Epidermal melanocyte (primary cell): ENCODE measurements around the gene PLIN4.
"Not testable (repeated sequence)": the region's sequence is repeated elsewhere in the genome, so short reads cannot be mapped to it uniquely, and the experiment has no call there.

Experiments
- DNase-seq: peaks from one replicate; pipeline ENCODE4 v3.0.0; 2011; ENCODE audit warnings: low spot score; ENCODE audit not compliant: insufficient read length

The PLIN4 gene, protein sequence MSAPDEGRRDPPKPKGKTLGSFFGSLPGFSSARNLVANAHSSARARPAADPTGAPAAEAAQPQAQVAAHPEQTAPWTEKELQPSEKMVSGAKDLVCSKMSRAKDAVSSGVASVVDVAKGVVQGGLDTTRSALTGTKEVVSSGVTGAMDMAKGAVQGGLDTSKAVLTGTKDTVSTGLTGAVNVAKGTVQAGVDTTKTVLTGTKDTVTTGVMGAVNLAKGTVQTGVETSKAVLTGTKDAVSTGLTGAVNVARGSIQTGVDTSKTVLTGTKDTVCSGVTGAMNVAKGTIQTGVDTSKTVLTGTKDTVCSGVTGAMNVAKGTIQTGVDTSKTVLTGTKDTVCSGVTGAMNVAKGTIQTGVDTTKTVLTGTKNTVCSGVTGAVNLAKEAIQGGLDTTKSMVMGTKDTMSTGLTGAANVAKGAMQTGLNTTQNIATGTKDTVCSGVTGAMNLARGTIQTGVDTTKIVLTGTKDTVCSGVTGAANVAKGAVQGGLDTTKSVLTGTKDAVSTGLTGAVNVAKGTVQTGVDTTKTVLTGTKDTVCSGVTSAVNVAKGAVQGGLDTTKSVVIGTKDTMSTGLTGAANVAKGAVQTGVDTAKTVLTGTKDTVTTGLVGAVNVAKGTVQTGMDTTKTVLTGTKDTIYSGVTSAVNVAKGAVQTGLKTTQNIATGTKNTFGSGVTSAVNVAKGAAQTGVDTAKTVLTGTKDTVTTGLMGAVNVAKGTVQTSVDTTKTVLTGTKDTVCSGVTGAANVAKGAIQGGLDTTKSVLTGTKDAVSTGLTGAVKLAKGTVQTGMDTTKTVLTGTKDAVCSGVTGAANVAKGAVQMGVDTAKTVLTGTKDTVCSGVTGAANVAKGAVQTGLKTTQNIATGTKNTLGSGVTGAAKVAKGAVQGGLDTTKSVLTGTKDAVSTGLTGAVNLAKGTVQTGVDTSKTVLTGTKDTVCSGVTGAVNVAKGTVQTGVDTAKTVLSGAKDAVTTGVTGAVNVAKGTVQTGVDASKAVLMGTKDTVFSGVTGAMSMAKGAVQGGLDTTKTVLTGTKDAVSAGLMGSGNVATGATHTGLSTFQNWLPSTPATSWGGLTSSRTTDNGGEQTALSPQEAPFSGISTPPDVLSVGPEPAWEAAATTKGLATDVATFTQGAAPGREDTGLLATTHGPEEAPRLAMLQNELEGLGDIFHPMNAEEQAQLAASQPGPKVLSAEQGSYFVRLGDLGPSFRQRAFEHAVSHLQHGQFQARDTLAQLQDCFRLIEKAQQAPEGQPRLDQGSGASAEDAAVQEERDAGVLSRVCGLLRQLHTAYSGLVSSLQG (N-terminal part only)

DNA sequence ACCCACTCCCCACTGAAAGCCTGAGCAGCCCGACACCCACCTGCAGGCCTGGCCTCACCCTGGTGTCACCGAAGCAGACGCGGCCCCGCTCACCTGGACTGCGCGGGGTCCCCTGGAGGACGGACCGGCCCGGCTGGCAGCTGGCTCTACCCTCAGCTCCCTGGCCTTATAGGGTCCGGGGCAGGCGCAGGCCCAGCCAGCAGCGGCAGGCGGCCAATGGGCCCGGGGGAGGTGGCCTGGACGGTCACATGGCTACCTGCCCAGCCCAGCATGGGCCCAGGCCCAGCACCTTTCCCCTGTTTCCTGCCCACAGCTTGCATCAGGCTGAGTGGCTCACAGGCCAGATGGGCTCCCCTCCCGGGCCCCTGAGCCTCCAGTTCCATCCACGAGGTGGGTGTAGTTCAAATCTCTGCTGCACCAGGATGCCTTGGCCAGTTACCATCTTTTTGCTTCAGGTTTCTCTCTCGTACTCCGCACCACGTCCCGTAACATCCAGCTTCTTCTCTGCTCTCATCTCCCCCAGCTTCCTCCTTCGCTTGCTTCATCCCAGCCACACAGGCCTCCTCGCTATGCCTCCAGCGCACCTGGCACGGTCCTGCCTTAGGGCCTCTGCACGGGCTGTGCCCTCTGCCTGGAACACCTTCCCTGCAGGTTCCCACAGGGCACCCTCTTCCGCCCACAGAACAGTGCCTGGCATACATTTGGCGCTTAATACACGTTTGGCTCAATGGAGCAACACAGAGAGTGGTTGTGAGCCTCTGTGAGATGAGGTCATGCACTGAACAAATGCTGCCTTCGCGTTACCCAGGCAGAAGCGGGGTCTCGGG lies at the start of gene PLIN4:
Gene PLIN4, minus strand, starts transcription at position 142 of the 827 bp plus-strand sequence. CDS start 214 bp downstream, outside the sequence.
- no peak for DNase-seq

GRCh38 chr19:4567584-4568071 lies 49.3 kb upstream of the PLIN4 start:
- DNase-seq, result no peak

- no peak for DNase-seq
These were observed 48.2 kb upstream of the PLIN4 start for GRCh38 chr19:4566402-4567051.

DNA sequence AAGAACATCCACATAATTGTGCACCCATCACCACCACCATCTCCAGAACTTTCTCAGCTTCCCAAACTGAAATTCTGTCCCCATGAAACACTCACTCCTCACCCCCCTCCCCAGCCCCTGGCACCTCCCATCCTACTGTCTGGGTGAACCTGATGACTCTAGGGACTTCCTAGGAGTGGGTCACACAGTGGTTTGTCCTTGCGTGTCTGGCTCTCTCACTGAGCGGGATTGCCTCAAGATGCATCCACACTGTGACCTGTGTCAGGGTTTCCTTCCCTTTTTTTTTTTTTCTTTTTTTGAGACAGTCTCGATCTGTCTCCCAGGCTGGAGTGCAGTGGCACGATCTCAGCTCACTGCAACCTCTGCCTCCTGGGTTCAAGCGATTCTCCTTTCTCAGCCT lies 45.3 kb upstream of the PLIN4 start:
- DNase-seq, result not testable (repeated sequence)

DNA sequence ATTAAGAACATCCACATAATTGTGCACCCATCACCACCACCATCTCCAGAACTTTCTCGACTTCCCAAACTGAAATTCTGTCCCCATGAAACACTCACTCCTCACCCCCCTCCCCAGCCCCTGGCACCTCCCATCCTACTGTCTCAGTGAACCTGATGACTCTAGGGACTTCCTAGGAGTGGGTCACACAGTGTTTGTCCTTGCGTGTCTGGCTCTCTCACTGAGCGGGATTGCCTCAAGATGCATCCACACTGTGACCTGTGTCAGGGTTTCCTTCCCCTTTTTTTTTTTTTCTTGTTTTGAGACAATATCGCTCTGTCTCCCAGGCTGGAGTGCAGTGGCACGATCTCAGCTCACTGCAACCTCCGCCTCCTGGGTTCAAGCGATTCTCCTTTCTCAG lies 43.8 kb upstream of the PLIN4 start:
- not testable (repeated sequence) for DNase-seq

DNA sequence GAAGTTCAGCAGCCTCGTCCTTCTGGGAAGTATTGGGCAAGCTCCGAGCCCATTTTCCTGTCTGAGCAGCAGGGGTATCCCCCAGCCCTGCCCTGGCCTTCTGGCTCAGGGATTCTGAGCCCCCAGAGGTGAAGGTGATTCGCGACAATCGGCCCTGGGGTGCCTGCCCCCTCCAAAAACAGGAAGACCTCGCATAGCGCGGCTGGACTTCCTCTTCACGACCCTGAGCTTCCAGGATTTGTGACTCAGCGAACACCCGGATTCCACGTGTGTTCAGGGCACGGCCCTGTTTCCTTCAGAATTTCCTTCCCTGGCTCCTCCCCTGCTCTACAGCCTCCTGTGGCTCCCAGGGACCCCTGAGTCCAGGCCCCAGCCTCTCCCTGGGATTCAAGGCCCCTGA lies 41.3 kb upstream of the PLIN4 start, which contains the start of gene SEMA6B:
Gene SEMA6B, minus strand, starts transcription at position 116 of the 400 bp plus-strand sequence. CDS start 1,227 bp downstream, outside the sequence.
- DNase-seq, result no peak

DNA sequence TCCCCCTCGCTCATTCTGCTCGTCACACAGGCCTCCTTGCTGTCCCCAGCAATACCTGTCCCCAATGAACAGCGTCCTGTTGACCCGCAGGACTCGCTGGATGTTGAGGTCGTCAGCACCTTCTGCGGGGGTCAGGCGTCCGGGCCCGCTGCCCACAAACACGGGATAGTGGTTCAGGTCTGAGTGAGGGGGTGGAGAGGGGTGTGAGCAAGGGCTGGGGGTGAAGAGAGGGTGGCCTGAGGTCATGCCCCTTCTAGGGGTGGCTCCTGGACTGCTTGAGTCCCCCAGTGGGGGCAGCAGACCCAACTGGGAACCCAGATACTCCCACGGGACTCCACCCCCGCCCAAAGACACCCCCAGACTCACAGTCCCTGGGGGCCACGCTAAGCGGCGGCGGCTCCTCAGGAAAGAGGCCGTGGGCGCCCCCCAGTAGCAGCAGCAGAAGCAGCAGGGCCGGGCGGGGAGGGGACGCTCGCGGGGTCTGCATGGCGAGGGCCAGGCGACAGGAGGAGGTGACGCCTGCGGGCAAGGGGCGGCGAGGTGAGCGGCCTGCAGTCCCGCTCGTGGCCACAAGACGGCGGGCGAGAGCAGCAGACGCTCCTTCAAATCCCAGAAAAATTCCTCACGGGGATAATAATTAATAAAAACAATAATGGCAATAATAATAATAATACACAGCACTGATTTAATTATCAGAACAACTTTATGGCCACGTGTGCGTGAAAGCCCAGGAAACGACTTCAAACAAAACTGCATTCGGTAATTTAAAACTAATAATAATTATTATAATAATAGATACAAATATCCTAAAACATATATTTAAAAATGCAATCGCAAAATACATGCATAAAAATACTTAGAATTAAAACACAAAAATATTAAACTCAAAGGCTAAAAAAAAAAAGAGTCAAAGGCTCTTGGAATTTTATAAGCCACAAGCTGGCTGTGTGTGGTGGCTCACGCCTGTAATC lies 40.0 kb upstream of the PLIN4 start:
- DNase-seq, result no peak

DNA sequence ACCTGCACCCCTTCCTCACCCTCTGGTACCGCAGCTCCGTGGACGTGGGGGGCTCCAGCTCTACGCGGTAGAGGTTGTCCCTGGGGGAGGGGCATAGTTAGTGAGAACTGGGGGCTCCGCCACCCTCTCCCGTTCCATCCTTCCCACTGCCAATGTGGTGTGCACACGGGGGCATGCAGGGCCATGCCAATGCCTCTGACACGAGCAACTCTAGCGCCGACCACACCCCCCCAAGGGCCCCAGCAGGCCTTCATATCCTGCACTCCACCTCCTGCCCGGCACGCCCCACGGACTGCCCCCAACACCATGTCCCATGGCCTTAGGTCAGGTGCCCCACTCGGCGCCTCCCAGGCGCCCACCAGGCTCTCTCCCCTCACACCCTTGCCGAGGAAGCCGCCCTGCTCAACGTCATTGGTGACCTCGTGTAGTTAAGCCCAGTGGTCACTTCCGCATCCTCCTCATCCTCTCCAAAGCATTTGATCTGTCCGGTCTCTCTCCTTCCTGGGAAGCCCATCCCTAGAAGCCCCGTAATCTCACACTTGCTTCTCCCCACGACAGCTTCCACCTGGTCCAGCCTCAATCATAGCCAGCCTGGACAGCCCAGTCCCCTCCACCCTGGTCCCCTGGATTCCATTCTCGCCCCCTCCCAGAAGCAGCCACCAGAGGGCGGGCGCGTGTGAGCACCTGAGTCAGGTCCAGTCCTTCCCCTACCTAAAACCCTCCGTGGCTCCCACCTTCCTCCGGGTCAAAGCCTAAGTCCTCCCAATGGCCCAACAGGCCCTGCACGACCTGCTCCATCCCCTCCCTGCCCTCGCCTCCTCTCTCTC lies 39.1 kb upstream of the PLIN4 start:
- DNase-seq, result no peak

- no peak for DNase-seq
These were observed 38.4 kb upstream of the PLIN4 start for GRCh38 chr19:4556597-4557127.

DNA sequence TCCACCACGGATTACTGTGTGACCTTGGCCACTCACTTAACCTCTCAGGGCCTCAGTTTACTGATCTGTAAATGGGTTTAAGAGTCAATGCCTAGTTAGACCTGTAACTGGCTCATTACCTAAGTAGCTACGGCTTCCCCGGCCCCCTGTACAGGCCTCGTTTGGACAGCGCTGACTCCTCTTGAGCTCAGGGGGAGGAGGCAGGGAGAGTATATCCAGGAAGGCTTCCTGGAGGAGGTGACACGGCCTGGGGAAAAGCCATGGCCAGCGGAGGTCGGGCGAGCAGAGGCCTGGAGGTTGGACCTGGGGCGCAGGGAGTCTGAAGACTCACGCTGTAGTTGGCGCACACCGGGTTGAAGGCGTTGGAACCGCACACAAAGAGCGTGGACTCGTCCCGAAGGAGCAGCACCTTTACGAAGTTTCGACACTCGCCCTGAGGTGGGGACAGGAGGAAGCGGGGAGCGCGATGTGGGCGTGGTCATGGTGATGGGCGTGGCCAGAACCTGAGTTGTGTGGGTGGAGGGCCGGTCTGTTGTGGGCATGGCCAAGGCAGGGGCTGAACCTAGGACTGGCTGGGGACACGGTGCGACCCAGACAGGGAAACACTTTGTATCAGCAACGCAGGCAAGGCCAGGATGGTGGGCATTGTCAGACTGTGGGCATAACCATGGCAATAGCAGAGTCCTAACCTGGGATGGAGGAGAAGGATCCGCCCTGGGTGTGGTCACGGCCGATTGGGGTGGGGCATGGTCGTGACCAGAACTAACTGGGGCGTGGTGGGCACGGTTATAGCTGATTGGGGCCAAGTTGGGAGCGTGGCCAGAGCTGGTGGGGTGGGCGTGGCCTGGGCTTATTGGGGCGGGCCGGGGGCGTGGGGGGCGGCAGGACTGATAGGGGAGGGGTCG lies 37.6 kb upstream of the PLIN4 start:
- no peak for DNase-seq

- DNase-seq, result no peak
These were observed 36.4 kb upstream of the PLIN4 start for GRCh38 chr19:4554717-4555116.

- DNase-seq, result peak; percentile 15
These were observed 35.5 kb upstream of the PLIN4 start for GRCh38 chr19:4553775-4554174.

- DNase-seq, result no peak
These were observed 34.9 kb upstream of the PLIN4 start for GRCh38 chr19:4553092-4553695.

- no peak for DNase-seq
These were observed 34.2 kb upstream of the PLIN4 start for GRCh38 chr19:4552525-4552819.

- peak; percentile 12 for DNase-seq
These were observed 32.3 kb upstream of the PLIN4 start for GRCh38 chr19:4550479-4551050.

DNA sequence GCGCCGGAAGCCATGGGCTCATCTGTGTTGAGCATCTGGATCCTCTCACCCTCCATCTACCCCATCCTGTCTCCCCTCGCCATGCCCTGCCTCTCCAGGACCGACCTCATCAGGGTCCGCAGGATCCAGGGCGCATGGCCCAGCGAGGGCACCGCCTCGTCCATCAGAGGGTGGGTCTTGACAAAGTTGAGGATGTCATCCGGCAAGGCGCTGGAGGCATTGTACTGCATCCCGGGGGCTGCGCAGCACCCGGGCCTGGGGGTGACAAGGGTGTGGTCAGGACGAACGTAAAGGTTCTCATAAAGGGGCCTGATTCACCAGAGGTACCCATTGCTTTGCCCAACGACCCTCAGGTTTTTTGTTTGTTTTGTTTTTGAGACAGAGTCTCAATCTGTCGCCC lies 31.7 kb upstream of the PLIN4 start:
- no peak for DNase-seq
